Activated B cell treated with CpG ODN at 0.5 μM for 24 hours (primary cell): Measurements from ENCODE around the gene PPP3CB. TPM values are rescaled to one million over a fixed set of nuclear protein-coding genes. Genes with fewer than 3 reads are reported as not detected.

Experiments used
- ATAC-seq: fragments of 200-7000 bp; cut with Tn5 transposase; one replicate; pipeline ENCODE4 v1.10.0; 2021; ENCODE audit warnings: low read depth, mild to moderate bottlenecking, moderate library complexity
- CTCF ChIA-PET: fragments of 350-600 bp; sonication (Branson Sonifier 250); formaldehyde crosslinking; loops from one replicate; lab custom pipeline; 2021; ENCODE audit warnings: antibody characterized with exemption; lab: Charles Lee
- POLR2A ChIA-PET: fragments of 350-600 bp; sonication (Branson Sonifier 250); formaldehyde crosslinking; loops from one replicate; lab custom pipeline; 2021; ENCODE audit warnings: antibody characterized with exemption; lab: Charles Lee
- DNase-seq: peaks from one replicate; pipeline ENCODE4 v3.0.0; 2022
- H3K27ac Mint-ChIP-seq: one replicate; pipeline ENCODE4 v1.8.0; 2020; ENCODE audit warnings: mixed read lengths
- H3K27me3 Mint-ChIP-seq: one replicate; pipeline ENCODE4 v1.8.0; 2021; ENCODE audit warnings: mixed read lengths
- H3K36me3 Mint-ChIP-seq: one replicate; pipeline ENCODE4 v1.8.0; 2021; ENCODE audit warnings: low read depth, mixed read lengths
- H3K4me1 Mint-ChIP-seq: one replicate; pipeline ENCODE4 v1.8.0; 2021; ENCODE audit warnings: mixed read lengths
- H3K4me3 Mint-ChIP-seq: one replicate; pipeline ENCODE4 v1.8.0; 2020; ENCODE audit warnings: mild to moderate bottlenecking, mixed read lengths
- H3K9me3 Mint-ChIP-seq: one replicate; pipeline ENCODE4 v1.8.0; 2020; ENCODE audit warnings: mixed read lengths
- CTCF ChIP-seq: fragments of 200-600 bp; IDR thresholded peaks from one replicate; pipeline ENCODE4 v1.8.0; 2022; ENCODE audit warnings: antibody characterized with exemption, mild to moderate bottlenecking
- intact Hi-C: fragments of 100-400 bp; cut with micrococcal nuclease; formaldehyde crosslinking; loops from one replicate; pipeline ENCODE4 v1.15.1; 2024
- total RNA-seq: library from RNA; stranded (reverse); gene quantifications from 2 replicates; pipeline ENCODE4 v1.2.3, GENCODE V29; 2022

PPP3CB gene
- total RNA-seq, 1 donor from 2014 or later: 43.3 TPM

- no peaks in the 10 kb centered on the region for H3K4me1 Mint-ChIP-seq
- H3K9me3 Mint-ChIP-seq: no peaks in the 10 kb centered on the region
- ChIA-PET POLR2A (interaction anchor here (0.5 to 1.0 kb wide), 4 partner anchors 114 to 491 kb away, joined by 3 to 5 read pairs (median 4); no protein-coding TSS in a partner anchor), CTCF (interaction anchor here (0.7 to 5.4 kb wide), 4 partner anchors 12 to 122 kb away, joined by 3 to 90 read pairs (median 6); partner anchors contain the start of gene MYOZ1)
- H3K4me3 Mint-ChIP-seq: no peak overlapping the region
- ATAC-seq: peak; percentile 86
- peak; percentile 68 for TF ChIP-seq CTCF
- intact Hi-C loops: loop anchor here (1.0 to 5.0 kb wide), 4 partner anchors 96 to 413 kb away; no protein-coding TSS in a partner anchor
- no peaks in the 10 kb centered on the region for H3K27me3 Mint-ChIP-seq
- peaks cover 4% of the 10 kb centered on the region for H3K36me3 Mint-ChIP-seq
- peak; percentile 20 for DNase-seq
- H3K27ac Mint-ChIP-seq: no peak overlapping the region
Observed at GRCh38 chr10:73529089-73529832, 33.4 kb upstream of the PPP3CB start.

- ChIA-PET POLR2A (interaction anchor here (0.6 kb wide), 1 partner anchor 178 kb away, joined by 4 read pairs; no protein-coding TSS in a partner anchor), CTCF (interaction anchor here (1.1 kb wide), 1 partner anchor 122 kb away, joined by 3 read pairs; no protein-coding TSS in a partner anchor)
- H3K36me3 Mint-ChIP-seq: peaks cover 7% of the 10 kb centered on the region
- no peak overlapping the region for H3K4me3 Mint-ChIP-seq
- no peaks in the 10 kb centered on the region for H3K9me3 Mint-ChIP-seq
- no peak for TF ChIP-seq CTCF
- intact Hi-C loops: no loop called here
- H3K27me3 Mint-ChIP-seq: no peaks in the 10 kb centered on the region
- ATAC-seq (no peak), DNase-seq (no peak)
- no peaks in the 10 kb centered on the region for H3K4me1 Mint-ChIP-seq
- H3K27ac Mint-ChIP-seq: no peak overlapping the region
Observed at GRCh38 chr10:73522263-73522662, 26.4 kb upstream of the PPP3CB start.

- ChIA-PET POLR2A (interaction anchor here (0.7 kb wide), 1 partner anchor 22 kb away, joined by 7 read pairs; no protein-coding TSS in a partner anchor), CTCF (no interaction called here)
- Mint-ChIP-seq H3K27ac (no peak overlapping the region), H3K36me3 (peaks cover 7% of the 10 kb centered on the region), H3K9me3 (no peaks in the 10 kb centered on the region), H3K4me1 (no peaks in the 10 kb centered on the region), H3K4me3 (no peak overlapping the region), H3K27me3 (no peaks in the 10 kb centered on the region)
- DNase-seq: no peak
- ATAC-seq: no peak
- intact Hi-C loops: no loop called here
- TF ChIP-seq CTCF: no peak
Observed at GRCh38 chr10:73519336-73519735, 23.5 kb upstream of the PPP3CB start.

- intact Hi-C loops: no loop called here
- TF ChIP-seq CTCF: no peak
- no peak for DNase-seq
- H3K4me3 Mint-ChIP-seq: no peak overlapping the region
- POLR2A ChIA-PET: interaction anchor here (0.8 kb wide), 1 partner anchor 24 kb away, joined by 3 read pairs; no protein-coding TSS in a partner anchor
- H3K36me3 Mint-ChIP-seq: peaks cover 7% of the 10 kb centered on the region
- H3K27ac Mint-ChIP-seq: no peak overlapping the region
- no peaks in the 10 kb centered on the region for H3K27me3 Mint-ChIP-seq
- H3K4me1 Mint-ChIP-seq: no peaks in the 10 kb centered on the region
- ATAC-seq: no peak
- H3K9me3 Mint-ChIP-seq: no peaks in the 10 kb centered on the region
- CTCF ChIA-PET: interaction anchor here (0.8 kb wide), 1 partner anchor 12 kb away, joined by 3 read pairs; no protein-coding TSS in a partner anchor
Observed at GRCh38 chr10:73517166-73517888, 21.5 kb upstream of the PPP3CB start.
